ENCODE measurements around the gene SPN. TPM values are rescaled to one million over a fixed set of nuclear protein-coding genes. Genes with fewer than 3 reads are reported as not detected.
"Not testable (repeated sequence)": the region's sequence is repeated elsewhere in the genome, so short reads cannot be mapped to it uniquely, and the experiment has no call there.

Gene SPN
- total RNA-seq, 1 experiment from 2014 or later, result not detected

DNA sequence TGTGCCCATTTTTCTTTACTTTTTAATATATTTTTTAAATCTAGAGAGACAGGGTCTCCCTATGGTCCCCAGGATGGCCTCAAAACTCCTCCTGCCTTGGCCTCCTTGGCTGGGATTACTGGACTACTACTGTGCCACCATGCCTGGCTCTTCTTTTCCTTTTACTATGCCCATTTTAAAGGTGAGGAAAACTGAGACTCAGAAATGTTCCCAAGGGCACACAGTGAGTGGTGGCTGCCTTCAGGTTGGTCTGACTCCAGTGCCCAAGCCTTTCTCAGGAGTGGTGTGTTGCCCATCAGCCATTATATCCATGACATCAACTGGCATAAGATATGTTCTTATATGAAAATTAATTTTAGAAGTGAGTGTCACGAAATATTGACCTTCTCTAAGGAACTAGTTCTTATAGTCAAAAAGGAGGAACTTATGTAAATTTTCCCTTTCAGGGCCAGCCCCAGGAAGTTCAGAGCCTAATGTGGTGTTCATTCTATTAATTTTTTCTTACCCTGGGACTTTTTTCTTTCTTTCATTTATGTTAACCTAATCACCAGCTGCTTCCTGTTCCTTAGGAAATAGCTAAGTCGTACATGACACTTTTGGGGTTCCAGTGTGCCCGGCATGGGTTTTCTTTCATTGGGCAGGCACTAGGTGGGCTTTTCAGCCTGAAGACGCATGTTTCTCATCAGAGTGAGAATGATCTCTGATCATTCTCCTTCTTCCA, 17.9 kb upstream of the SPN start:
- DNase-seq (ENCODE audit: extremely low read depth, low read depth), result no peak

DNA sequence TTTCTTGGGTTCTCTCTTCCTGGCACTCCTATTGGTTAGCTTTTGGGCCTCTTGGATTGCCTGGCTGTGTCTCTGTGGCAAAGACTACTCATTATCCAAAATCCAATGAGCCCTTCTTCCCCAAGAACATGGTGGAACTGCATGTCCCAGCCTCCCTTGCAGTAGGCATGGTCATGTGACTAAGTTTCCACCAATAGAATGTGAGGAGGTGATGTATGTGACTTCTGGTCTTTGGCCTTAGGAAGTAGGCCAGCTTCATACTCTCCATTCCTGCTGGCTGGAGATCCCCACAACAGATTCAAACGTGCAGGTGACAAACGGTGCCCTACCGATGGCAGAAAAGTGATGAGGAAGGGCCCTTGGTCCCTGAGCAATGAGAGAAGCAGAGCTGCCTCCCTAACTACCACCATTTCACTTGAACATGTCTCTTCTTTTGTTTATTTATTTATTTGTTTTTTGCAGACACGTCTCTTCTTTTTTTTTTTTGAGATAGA, 17.3 kb upstream of the SPN start:
- no peak for DNase-seq (ENCODE audit: extremely low read depth, low read depth)

DNA sequence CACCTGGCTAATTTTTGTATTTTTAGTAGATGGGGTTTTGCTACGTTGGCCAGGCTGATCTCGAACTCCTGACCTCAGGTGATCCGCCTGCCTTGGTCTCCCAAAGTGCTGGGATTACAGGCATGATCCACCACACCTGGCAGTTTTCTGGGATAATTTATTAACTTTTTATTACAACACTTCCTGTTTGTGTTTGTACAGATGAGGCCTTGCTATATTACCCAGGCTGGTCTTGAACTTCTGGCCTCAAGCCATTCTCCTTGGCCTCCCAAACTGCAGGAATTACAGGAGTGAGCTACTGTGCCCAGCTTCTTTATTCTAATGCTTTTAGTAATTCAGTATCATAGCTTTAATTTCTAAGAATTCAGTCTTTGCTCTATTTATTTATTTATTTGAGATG, 16.1 kb upstream of the SPN start:
- no peak for DNase-seq (ENCODE audit: extremely low read depth, low read depth)

DNA sequence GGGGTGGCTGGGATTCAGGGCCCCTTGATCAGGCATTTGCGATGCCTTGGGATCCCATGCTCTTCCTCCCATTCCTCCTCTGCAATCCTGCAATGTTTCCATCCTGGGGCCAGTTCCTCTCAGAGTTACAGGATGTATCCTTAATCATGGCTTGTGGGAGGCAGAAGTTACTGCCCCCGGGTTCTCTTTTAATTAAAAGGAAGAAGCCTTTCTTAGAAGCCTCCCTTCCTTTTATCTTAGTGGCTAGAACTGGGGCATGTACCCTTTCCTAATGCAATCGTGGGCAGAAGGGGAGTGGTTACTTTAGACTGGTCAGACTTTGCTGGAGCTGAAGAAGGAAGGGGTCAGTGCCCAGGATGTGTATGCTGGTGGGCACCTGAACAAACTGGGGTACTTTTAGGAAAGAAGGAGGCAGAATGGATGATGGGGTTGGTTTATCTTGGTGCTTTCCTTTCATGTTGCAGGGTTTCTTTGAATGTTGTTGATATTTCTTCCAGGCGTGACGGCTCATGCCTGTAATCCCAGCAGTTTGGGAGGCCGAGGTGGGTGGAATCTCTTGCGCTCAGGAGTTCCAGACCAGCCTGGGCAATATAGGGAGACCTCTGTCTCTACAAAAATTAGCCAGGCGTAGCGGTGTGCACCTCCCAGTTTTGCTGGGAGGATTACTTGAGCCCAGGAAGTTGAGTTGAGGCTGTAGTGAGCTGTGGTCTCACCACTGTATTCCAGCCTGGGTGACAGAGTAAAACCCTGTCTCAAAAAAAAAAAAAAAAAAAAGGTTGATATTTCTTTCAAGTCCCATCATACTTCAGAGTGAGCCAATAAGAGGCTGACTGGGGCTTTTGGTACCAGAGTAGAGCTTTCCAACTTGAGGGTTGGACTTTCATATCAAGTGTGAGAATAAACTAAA, 13.2 kb upstream of the SPN start:
- no peak for DNase-seq (ENCODE audit: extremely low read depth, low read depth)

DNA sequence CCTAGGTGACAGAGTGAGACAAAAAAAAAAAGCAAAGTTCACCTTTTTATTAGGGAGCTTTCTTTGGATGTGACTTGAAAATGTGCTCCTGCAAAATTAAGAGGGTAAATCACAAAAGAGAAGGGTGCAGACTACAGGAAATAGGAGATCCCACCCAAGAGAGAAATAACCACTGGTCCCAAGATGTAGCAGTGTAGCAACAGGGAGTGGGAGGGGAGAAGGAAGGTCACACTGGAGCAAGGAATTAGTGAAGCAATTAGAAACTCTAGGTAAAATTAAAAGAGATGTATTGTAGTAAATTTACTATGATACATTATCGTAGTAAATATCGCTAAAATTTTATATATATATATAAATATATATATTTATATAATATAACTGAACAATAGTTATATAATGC, 12.3 kb upstream of the SPN start:
- no peak for DNase-seq (ENCODE audit: extremely low read depth, low read depth)

DNA sequence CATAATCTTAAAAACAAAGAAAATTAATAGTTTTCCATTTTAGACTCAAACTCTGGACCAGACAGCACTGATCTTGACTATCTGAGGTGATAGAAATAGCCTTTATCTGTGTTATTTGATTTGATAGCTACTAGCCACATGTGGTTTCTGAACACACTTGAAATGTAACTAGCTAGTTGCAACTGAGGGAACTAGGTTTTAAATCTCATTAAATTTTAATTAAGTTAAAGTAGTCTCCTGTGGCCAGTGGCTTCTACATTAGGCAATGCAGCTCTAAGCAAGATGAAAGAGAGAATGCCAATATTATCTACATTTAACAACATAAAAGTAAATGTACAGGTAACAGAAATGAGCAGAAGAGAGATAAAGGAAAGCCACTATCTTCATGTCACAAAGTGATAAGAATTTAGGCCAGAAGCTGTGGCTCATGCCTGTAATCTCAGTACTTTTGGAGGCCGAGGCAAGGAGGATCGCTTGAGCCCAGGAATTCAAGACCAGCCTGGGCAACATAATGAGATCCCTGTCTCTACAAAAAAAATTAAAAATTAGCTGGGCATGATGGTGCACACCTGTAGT, 11.2 kb upstream of the SPN start:
- DNase-seq (ENCODE audit: extremely low read depth, low read depth), result no peak

DNA sequence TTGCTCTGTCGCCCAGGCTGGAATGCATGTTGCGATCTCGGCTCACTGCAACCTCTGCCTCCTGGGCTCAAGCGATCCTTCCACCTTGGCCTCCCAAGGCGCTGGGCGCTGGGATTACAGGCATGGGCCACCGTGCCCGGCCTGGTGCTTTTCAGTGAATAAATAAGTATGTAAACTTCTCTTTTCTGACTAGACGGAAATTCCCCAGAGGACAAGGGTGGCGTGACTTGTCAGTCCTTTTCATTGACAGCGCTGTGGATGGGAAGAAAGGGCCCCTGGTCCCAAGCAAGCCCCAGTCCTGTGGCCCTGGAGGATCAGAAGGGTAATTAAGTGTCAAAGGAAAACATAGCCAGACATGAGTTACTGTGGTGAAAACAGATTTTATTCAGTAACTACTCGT, 9.6 kb upstream of the SPN start:
- no peak for DNase-seq (ENCODE audit: extremely low read depth, low read depth)

DNA sequence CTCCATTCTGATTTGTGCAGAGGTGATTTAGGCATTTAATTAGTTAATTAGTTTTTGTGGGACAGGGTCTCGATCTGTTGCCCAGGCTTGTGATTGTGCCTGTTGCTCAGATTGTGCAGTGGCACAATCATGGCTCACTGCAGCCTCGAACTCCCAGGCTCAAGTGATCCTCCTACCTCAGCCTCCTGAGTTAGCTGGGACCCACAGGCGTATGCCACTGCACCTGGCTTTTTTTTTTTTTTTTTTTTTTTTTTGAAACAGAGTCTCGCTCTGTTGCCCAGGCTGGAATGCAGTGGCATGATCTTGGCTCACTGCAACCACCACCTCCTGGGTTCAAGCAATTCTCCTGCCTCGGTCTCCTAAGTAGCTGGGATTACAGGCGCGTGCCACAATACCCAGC, 9.2 kb upstream of the SPN start:
- not testable (repeated sequence) for DNase-seq (ENCODE audit: extremely low read depth, low read depth)

DNA sequence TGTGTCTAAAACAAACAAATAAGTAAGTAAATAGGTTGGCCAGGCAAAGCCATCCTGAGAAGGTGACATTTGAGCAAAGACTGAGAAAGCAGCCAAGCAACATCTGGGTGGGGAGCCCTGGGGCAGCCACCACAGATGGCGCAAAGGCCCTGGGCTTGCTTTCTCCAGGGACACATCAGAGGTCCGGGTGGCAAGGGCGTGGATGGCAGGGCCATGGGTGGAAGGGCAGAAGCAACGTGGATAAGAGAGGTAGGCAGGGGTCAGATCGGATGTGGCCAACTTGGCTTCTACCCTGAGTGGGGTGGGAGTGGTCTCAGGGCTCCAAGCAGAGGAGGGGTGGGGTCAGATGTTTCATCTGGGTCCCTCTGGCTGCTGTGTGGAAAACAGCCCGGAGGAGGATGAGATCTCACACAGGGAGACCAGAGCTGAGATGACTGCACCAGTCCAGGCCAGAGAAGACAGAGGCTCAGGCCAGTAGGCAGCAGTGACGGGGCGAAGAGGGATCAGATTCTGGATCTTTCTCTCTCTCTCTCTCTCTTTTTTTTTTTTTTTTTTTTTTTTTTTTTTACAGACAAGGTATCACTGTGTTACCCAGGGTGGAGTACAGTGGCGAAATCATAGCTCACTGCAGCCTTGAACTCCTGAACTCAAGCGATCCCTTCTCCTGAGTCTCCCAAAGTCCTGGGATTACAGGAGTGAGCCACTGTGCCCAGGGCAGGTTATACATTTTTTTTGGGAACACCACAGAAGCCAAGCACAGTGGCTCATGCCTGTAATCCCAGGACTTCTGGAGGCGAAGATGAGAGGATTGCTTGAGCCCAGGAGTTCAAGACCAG, 6.1 kb upstream of the SPN start:
- DNase-seq (ENCODE audit: extremely low read depth, low read depth), result no peak

DNA sequence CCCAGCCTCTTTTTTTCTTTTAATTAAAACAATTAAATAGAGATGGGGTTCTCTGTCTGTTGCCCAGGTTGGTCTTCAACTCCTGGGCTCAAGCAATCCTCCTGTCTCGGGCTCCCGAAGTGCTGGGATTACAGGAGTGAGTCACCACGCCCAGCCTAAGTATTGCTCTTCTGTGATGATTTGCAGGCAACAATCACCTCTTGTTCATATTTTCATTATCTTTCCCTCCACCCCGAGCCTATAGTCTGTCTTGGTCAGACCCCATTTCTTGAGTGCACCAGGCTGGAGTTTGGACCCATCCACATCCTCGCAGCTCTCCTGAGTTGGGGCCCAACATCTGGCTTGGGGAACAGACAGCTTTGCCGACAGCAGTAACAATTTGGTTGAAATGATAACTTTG, 4.3 kb upstream of the SPN start:
- no peak for DNase-seq (ENCODE audit: extremely low read depth, low read depth)

DNA sequence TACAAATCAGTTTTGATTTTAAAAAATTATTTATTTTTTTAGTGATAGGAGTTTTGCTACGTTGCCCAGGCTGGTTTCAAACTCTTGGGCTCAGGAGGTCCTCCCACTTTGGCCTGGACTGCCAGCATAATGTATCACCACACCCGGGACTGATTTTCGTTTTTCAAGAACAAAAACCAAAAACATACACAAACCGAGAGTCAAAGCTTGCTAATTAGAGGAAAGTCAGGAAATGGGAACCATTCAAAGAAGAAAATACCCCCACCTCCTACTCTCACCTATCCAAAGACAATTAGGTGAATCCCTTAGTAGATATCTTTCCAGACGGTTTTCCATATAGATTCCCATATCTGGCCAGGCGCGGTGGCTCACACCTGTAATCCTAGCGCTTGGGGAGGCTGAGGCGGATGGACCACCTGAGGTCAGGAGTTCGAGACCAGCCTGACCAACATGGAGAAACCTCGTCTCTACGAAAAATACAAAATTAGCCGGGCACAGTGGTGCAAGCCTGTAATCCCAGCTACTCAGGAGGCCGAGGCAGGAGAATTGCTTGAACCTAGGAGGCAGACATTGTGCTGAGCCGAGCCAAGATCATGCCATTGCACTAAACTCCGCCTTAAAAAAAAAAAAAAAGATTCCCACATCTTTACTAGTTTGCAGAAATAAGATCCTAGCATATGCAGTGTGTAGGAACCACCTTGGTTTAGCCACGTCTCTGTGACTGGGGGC, 883 bp upstream of the SPN start:
- DNase-seq (ENCODE audit: extremely low read depth, low read depth), result no peak

DNA sequence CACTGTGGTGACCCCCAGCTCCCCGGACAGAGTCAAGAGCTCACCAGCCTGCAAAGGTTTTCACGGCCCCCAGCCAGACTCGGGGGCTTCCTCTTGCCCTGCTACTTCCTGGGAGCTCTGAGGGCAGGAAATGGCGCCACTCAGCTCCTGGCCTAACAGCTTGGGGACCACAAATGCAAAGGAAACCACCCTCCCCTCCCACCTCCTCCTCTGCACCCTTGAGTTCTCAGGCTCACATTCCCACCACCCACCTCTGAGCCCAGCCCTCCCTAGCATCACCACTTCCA, 375 bp upstream of the SPN start:
- DNase-seq (ENCODE audit: extremely low read depth, low read depth), result no peak

DNA sequence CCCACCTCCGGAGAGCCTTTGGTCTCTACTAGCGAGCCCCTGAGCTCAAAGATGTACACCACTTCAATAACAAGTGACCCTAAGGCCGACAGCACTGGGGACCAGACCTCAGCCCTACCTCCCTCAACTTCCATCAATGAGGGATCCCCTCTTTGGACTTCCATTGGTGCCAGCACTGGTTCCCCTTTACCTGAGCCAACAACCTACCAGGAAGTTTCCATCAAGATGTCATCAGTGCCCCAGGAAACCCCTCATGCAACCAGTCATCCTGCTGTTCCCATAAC, 702 bp downstream of the SPN start:
- no peak for DNase-seq (ENCODE audit: extremely low read depth, low read depth)

DNA sequence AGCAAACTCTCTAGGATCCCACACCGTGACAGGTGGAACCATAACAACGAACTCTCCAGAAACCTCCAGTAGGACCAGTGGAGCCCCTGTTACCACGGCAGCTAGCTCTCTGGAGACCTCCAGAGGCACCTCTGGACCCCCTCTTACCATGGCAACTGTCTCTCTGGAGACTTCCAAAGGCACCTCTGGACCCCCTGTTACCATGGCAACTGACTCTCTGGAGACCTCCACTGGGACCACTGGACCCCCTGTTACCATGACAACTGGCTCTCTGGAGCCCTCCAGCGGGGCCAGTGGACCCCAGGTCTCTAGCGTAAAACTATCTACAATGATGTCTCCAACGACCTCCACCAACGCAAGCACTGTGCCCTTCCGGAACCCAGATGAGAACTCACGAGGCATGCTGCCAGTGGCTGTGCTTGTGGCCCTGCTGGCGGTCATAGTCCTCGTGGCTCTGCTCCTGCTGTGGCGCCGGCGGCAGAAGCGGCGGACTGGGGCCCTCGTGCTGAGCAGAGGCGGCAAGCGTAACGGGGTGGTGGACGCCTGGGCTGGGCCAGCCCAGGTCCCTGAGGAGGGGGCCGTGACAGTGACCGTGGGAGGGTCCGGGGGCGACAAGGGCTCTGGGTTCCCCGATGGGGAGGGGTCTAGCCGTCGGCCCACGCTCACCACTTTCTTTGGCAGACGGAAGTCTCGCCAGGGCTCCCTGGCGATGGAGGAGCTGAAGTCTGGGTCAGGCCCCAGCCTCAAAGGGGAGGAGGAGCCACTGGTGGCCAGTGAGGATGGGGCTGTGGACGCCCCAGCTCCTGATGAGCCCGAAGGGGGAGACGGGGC, 1.3 kb downstream of the SPN start:
- DNase-seq (ENCODE audit: extremely low read depth, low read depth), result no peak

DNA sequence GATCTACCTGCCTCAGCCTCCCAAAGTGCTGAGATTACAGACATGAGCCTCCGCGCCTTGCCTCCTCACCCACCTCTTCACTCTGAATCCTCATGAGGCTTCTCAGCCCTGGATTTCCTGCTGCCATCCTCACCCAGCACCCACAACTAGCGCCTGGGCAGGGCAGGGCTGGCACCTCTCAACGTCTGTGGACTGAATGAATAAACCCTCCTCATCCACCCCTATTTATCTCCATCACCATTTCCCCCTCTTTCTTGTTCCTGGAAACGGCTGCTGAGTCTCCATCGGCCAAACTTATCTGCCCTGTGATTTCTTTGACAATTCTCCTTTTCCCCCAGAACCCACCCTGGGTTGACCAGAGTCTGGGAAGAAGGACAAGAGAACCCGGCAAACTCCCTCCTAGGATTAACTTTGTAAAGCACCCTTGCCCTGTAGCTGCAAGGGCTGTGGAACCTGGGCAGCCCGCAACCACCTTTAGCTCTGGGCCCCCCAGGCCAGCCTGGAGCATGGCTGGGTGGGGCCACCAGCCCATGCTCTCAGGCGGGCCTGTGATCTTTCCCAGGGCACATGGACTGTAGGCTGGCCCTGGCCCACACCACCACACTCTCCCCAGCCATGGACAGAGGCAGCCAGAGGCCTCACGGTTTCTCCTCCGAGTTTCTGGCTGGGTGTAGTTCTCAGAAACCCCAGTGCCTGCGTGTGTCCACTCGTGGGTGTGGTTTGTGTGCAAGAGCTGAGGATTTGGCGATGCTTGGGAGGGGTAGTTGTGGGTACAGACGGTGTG, 2.4 kb downstream of the SPN start:
- no peak for DNase-seq (ENCODE audit: extremely low read depth, low read depth)

DNA sequence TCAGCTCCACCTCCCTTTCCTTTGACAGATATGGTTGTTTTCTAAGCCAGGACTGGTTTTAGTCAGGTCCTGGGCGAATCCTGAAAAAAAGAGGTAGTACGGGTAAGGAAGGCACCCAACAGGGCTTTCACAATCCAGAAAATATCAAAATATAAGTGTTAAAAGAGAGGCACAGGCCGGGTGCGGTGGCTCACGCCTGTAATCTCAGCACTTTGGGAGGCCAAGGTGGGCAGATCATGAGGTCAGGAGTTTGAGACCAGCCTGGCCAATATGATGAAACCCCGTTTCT, 4.2 kb downstream of the SPN start:
- not testable (repeated sequence) for DNase-seq (ENCODE audit: extremely low read depth, low read depth)

DNA sequence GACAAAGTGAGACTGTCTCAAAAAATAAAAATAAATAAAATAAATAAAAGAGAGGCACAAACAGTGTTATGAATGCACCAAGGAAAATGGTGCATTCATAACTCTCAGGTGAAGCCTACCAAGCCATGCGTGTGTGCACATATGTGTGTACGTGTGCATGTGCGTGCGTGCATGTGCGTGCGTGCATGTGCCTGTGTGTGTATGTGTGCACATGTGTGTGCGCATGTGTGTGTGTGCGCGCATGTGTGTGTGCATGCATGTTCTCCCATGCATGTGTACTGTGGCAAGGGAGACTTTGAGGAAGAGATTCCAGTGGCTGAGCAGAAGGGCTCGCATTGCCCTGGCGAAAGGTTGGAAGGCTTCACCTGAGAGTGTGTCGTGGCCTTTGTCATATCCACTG, 4.7 kb downstream of the SPN start:
- no peak for DNase-seq (ENCODE audit: extremely low read depth, low read depth)

DNA sequence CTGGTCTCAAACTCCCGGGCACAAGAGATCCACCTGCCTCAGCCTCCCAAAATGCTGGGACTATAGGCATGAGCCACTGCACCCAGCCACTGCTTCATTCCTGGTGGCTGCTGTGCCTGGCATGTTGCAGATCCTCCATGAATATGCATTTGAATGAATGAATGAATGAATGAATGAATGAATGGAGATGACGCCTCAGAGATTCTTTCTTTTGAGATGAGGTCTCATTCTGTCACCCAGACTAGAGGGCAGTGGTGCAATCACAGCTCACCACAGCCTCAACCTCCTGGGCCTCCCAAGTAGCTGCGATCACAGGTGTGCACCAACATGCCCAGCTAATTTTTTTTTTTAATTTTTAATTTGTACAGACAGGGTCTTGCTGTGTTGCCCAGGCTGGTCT, 5.2 kb downstream of the SPN start:
- no peak for DNase-seq (ENCODE audit: extremely low read depth, low read depth)

DNA sequence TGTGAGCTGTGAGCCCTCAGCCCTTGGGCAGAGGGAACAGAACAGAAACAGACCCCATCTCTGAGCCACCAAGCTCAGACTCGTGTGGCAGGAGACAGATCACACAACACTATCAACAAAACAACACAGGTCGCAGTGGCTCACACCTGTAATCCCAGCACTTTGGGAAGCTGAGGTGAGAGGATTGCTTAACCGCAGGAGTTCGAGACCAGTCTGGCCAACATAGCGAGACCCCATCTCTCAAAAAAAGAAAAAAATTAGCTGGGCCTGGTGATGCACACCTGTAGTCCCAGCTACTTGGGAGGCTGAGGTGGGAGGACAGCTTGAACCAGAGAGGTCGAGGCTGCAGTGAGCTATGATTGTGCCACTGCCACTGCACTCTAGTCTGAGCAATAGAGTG, 10.5 kb downstream of the SPN start:
- DNase-seq (ENCODE audit: extremely low read depth, low read depth), result no peak

Data from NCI-H460 (cell line).